DMS114 treated with DMSO at 0.1 percent for 48 hours (cell line): Measurements from ENCODE around the gene TNFRSF1A.

ENCODE experiments used
- DNase-seq: peaks from one replicate; lab custom pipeline; 2025; ENCODE audit not compliant: unreplicated experiment; lab: John Stamatoyannopoulos, UW

TNFRSF1A gene

DNA sequence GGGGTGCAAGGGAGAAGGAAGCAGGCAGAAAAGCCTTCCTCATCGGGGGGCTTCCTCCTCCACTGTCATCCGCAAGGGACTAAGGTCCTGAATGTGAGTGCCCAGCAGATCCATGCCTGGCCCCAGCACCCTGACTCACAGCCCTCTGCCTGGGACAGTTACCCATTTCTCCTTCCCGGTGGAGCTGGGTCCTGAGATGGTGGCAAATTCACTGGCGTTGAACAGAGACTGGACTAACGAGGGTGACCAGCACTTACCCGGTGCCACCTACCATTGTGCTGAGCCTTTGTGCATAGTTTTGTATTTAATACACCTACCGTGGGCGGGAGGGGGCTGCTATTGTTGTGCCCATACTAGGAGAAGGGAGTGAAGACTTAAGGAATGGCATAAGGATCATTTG, 62.2 kb downstream of the TNFRSF1A start:
- DNase-seq: no peak

DNA sequence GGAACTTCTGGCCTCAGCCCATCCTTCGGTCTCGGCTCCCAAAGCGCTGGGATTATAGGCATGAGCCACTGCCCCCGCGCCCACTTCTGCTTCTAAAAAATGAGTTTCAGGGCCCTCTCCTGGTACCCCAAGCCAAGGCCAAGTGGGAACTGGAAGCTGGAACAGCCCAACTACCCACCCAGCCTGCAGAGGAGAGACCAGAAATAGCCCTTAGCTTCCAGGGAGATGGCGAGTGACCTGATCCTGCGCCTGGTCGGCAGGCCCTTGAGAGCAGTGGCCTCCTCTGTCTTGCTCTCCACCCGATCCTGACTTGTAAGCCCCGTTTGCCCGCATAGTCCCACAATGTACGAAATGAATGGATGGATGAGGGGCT, 62.6 kb downstream of the TNFRSF1A start:
- DNase-seq: no peak
